Activated CD4-positive, alpha-beta T cell treated with anti-CD3 and anti-CD28 coated beads for 48 hours (primary cell): Measurements from ENCODE around the gene KCTD7.
"Not testable (repeated sequence)": the region's sequence is repeated elsewhere in the genome, so short reads cannot be mapped to it uniquely, and the experiment has no call there.

ENCODE experiments used
- DNase-seq: peaks from one replicate; pipeline ENCODE4 v3.0.0-alpha.2; 2020

KCTD7 gene

GRCh38 chr7:66619341-66619948 is 9.2 kb upstream of the KCTD7 start:
- DNase-seq = not testable (repeated sequence)

DNA sequence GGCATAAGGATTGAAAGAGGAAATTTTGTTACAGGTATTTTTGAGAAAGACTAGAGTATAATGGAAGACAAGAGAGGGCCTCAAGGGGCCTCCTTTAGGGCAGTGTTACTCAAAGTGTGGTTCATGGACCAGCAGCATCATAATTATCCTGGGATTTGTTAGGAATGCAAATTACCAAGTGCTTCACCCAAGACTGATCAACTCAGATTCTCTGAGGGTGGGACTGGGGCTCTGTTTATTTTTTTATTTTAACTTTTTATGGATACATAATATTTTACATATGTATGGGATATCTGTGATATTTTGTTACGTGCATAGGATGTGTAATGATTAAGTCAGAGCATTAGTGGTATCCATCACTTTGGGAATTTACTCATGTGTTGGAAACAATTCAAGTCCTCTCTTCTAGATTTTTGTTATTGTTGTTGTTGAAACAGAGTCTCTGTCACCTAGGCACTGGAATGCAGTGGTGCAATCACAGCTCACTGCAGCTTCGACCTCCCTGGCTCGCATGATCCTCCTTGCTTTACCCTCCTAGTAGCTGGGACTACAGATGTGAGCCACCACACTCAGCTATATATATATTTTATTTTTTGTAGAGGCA is 2.2 kb upstream of the KCTD7 start:
- DNase-seq = no peak

DNA sequence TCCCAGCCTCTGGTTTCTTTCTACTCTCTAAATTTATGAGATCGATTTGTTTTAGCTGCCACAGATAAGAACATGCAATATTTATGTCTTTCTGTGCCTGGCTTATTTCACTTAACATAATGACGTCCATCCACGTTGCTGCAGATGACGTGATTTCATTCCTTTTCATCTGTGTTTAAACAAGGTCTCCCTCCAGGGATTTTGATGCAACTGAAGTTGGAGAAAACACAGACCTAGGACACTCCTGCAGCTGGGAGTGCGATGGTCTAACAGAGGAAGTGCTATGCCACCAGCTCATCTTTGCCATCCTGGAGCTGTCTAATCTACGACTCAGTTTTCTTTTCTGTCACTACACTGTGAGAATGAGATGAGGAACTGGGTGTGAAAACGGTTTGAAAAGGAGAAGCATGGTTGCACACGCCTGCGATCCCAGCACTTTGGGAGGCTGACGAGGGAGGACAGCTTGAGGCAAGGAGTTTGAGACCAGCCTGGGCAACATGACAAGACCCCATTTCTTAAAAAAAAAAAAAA is 1.5 kb upstream of the KCTD7 start:
- DNase-seq = no peak

DNA sequence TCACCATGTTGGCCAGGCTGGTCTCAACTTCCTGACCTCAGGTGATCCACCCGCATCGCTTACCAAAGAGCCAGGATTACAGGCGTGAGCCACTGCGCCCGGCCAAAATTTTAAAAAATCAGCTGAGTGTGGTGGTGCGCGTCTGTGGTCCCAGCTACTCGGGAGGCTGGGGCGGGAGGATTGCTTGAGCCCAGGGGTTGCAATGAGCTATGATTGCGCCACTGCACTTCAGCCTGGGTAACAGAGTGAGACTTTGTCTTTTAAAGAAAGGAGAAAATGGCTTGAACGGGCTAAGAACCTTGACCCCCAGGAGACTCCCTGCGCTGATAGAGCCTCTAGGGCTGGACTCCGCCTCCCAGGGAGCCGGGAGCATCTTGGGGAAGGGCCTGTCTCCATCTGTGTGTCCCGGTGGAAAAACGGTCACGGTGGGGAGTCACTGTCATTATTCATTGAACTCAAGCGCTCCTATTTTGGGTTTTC is 760 bp upstream of the KCTD7 start:
- no peak for DNase-seq

DNA sequence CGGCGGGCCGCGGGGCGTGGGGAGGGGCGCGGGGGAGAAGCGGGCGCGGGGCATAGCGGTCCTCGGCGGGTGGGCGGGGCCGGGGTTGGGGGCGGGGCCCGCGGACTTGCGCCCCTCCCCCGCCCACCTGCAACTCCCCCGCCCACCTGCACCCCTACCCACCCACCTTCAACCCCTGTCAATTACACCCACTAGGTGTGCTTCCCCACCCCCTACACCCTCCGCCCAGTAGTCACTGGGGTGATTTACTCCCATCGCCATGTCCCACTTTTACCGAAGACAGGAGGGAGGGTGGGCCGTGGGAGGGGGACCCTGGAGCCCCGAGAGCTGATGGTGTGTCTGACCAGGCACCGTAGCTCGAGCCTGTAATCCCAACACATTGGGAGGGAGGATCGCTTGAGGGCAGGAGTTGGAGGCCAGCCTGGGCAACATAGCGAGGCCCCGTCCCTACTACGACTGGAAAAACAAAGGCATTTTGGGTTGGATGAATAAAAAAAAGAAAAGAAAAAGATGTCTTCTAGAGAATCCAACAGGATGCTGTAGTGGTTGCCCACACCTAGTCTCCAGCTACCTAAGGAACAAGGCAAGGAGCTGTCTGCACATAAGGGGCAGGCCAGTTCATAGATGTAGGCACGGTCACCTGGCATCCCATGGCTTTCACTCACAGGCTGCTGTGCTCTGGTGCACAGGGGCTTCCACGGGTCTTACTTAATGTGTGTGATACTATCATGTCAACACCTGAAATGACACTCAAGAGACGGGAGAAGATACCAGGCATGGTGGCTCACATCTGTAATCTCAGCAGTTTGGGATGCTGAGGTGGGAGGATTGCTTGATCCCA is 761 bp downstream of the KCTD7 start:
- DNase-seq = no peak

- no peak for DNase-seq
These were observed 1.9 kb downstream of the KCTD7 start for GRCh38 chr7:66630531-66630930.

GRCh38 chr7:66631471-66631870 is 2.8 kb downstream of the KCTD7 start:
- DNase-seq = no peak

GRCh38 chr7:66634816-66635215 is 6.1 kb downstream of the KCTD7 start:
- no peak for DNase-seq

DNA sequence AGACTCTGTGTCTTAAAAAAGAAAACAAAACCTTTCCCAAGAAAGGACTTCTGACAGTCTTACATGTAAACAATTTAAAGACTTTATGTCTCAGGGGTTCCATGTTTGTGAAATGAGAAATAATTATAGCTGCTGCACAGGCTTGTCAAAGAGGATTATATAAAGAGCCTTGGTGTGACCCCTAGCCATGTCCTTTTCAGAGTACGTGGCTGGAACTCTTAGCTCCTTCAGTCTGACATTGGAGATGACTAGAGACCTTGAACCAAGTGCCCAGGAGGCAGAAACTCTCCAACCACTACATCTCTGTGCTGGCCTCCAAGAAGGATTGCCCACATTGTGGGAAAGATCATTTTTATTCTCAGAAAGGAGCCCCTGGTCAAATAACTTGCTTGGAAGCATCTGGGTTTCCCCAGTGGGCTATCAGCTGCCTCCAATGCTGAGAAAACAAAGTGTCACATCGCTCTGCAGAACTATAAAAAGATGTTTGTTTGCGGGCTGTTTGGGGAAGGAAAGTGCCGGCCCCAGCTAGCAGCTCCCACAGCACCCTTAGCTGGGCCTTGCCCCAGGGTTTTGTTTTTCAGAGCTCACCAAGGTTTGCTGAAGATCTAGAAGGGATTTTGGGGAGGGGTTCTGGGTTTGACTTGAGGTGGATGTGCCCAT is 6.8 kb downstream of the KCTD7 start:
- not testable (repeated sequence) for DNase-seq

- DNase-seq = peak; percentile 30
These were observed 7.4 kb downstream of the KCTD7 start for GRCh38 chr7:66635982-66636546.

DNA sequence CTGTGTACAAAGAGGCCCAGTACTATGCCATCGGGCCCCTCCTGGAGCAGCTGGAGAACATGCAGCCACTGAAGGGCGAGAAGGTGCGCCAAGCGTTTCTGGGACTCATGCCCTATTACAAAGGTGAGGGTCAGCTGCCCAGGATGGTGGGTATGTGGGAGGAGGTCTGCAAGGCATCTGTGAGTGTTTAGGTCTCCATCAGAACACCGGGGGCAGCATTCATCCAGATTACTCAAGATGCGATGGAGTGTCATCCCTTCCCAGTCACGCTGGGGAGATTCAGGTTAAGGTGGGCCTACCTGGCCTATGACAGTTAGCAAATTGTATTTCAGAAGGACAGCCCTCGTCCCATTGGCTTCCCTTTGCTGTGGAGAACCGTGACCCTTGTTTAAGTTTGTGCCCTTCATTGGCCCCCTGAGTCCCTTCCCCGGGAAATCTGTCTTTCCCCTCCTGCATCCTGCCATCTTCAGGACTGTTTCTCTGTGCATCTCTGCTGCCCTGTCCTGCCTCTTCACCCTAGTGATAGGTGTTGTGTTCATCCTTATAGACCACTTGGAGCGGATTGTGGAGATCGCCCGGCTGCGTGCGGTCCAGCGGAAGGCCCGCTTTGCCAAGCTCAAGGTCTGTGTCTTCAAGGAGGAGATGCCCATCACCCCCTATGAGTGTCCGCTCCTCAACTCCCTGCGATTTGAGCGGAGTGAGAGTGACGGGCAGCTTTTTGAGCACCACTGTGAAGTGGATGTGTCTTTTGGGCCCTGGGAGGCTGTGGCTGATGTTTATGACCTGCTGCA is 9.8 kb downstream of the KCTD7 start:
- no peak for DNase-seq

DNA sequence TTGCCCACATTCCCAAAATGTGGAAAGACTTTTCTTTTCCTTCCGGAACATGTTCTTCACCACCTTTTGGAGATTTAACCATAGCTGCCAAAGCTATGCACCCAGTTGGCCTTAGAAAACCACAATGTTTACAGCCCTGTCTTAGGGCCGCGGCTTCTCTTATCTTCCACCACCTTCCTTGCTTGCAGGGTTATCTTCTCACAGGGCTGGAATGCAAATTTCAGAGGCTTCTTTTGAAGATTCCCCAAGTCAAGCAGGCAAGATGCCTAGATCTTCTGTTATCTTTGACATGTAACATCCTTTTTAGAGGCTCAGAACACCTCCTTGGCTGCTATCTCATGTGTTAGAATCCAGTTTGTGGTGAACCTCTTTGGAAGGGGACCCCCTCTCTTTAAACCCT is 11.1 kb downstream of the KCTD7 start:
- DNase-seq = no peak

GRCh38 chr7:66640802-66641525 is 12.3 kb downstream of the KCTD7 start:
- DNase-seq = no peak

DNA sequence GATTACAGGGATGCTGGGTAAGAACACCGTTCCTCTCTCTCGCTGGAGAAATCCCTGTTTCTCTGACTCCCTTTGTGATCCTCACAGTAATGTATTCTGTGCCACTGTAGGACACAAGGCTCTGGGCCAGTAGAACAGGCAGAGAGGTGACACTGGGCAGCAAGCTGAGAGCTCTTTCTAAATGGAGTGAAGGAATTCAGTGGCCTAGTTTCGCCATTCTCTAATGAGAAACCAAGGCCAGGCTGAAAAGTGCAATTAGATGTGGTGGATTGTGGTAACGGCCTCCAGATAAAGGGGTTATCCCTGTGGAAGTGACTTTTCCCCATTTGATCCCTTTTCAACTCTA is 12.8 kb downstream of the KCTD7 start:
- DNase-seq = no peak

DNA sequence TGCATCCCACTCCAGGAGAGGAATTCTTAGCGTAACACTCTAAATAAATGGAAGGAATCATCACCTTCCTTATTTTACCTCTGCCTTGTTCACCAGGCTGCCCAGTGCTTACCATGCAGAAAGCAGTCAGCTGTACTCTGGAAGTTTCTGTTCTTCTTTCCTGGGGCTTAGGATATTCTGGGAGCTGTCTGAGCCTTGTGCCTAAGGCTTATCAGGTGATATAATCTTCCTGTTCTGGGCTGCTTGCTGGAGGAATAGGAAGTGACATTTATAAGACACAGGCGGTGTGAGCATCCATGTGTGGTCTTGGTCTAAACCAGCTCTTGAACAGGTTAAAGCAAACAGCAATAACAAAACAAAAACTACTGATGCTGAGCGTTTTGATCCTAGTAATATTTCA is 13.5 kb downstream of the KCTD7 start:
- no peak for DNase-seq

DNA sequence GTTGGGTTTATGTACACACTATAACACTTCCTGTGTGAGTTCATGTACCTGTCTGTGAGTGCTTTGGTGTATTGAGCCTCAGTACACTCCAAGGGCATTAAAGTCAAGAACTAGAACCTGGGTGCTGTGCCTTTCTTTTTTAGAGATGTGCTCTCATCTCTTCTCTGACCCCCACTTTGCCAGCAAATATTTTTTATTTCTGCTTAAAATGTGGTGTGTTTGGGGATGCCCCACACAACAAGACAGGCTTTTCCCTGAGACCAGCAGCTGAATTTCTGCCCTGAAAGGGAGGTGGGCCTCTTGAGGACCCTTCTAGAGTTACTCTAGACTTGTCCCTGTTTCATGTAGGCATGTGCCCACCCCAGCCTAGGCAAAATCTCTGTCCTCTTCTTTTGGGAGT is 14.3 kb downstream of the KCTD7 start:
- no peak for DNase-seq

- DNase-seq = no peak
These were observed 14.7 kb downstream of the KCTD7 start for GRCh38 chr7:66643395-66643794.

- not testable (repeated sequence) for DNase-seq
These were observed 22.3 kb downstream of the KCTD7 start for GRCh38 chr7:66651026-66651425.

GRCh38 chr7:66653719-66654274 is 25.1 kb downstream of the KCTD7 start:
- DNase-seq = not testable (repeated sequence)

GRCh38 chr7:66654275-66655112 is 25.8 kb downstream of the KCTD7 start:
- DNase-seq = peak; percentile 99
